ENCODE measurements around the gene LHCGR.

The LHCGR gene

DNA sequence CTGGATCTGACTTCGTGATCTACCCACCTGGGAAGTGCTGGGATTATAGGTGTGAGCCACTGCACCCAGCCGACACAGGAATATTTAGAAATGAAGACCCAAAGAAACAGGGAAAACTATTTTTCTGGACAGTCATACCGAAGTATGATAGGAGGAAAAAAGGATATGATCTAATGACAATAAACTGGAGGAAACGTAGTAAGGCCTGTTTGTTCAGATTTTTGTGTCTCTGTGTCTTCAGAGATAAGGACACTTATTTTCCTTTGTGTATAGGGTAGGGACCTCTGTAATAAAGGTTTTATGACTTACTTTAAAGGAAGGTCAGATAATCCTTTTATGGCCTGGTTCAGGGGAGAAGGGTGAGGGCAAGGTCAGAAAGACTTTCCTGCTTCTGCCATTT is 81.9 kb downstream of the LHCGR start:
- DNase-seq (ENCODE audit: low read depth) = no peak
- in situ Hi-C loops (cut with HindIII; ENCODE audit: low sequenced_read_pairs) = no loop called here
- H3K4me3 ChIP-seq (ENCODE audit: low read depth, low read length) = no peak overlapping the region
- TF ChIP-seq CTCF (IDR thresholded peaks at IDR 0.05; ENCODE audit: low read depth, low read length, missing control alignments) = no peak

DNA sequence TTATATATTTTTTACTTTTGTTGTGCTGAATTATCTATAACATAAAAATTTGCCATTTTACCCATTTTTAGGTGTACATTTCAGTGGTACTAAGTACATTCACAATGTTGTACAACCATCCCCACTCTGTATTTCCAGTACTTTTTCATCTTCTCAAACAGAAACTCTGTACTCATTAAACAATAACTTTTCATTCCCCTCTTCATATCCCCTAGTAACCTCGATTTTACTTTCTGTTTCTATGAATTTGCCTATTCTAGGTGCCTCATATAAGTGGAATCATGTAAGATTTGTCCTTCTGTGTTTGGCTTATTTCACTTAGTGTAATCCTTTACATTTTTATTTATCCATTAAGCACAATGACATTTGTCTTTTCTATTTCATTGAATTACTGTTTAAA is 86.5 kb downstream of the LHCGR start:
- DNase-seq (ENCODE audit: low read depth) = no peak
- no peak for TF ChIP-seq CTCF (IDR thresholded peaks at IDR 0.05; ENCODE audit: low read depth, low read length, missing control alignments)
- in situ Hi-C loops (cut with HindIII; ENCODE audit: low sequenced_read_pairs) = no loop called here
- H3K4me3 ChIP-seq (ENCODE audit: low read depth, low read length) = no peak overlapping the region

GRCh38 chr2:48651158-48651790 is 104.2 kb downstream of the LHCGR start:
- TF ChIP-seq CTCF (IDR thresholded peaks at IDR 0.05; ENCODE audit: low read depth, low read length, missing control alignments) = no peak
- peak; percentile 22 for DNase-seq (ENCODE audit: low read depth)
- no peak overlapping the region for H3K4me3 ChIP-seq (ENCODE audit: low read depth, low read length)
- in situ Hi-C loops (cut with HindIII; ENCODE audit: low sequenced_read_pairs) = no loop called here

DNA sequence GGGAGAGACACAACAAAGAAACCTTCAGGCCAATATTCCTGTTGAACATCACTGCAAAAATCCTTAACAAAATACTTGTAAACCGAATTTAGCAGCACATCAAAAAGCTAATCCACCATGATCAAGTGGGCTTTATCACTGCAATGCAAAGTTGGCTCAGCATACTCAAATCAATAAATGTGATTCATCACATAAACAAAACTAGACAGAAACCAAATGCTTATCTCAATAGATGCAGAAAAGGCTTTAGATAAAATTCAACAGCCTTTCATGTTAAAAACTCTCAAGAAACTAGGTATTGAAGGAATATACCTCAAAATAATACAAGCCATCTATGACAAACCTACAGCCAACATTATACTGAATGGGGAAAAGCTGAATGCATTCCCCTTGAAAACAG is 117.3 kb downstream of the LHCGR start:
- H3K4me3 ChIP-seq (ENCODE audit: low read depth, low read length) = no peak overlapping the region
- DNase-seq (ENCODE audit: low read depth) = no peak
- in situ Hi-C loops (cut with HindIII; ENCODE audit: low sequenced_read_pairs) = no loop called here
- no peak for TF ChIP-seq CTCF (IDR thresholded peaks at IDR 0.05; ENCODE audit: low read depth, low read length, missing control alignments)
